NK-92 (cell line): ENCODE results near the gene RFPL4AL1.
"Not testable (repeated sequence)": the region's sequence is repeated elsewhere in the genome, so short reads cannot be mapped to it uniquely, and the experiment has no call there.

ENCODE experiments used
- DNase-seq: peaks from one replicate; lab custom pipeline; 2025; ENCODE audit not compliant: unreplicated experiment; lab: John Stamatoyannopoulos, UW

RFPL4AL1 gene

GRCh38 chr19:55768818-55769217 is at the start of gene RFPL4AL1:
Gene RFPL4AL1 (plus strand): TSS chr19:55769118. CDS start chr19:55771805, 2,687 bp downstream.
- not testable (repeated sequence) for DNase-seq

GRCh38 chr19:55720214-55720746 is 48.6 kb upstream of the RFPL4AL1 start:
- no peak for DNase-seq

- no peak for DNase-seq
These were observed 48.1 kb upstream of the RFPL4AL1 start for GRCh38 chr19:55720801-55721200.

GRCh38 chr19:55723491-55723890 is 45.4 kb upstream of the RFPL4AL1 start:
- DNase-seq = no peak

GRCh38 chr19:55730378-55730777 is 38.5 kb upstream of the RFPL4AL1 start:
- DNase-seq = not testable (repeated sequence)

- no peak for DNase-seq
These were observed 30.6 kb upstream of the RFPL4AL1 start, which contains the start of gene NLRP9 for GRCh38 chr19:55738302-55738701. Gene NLRP9 (minus strand): TSS chr19:55738402. CDS start chr19:55738374, 28 bp downstream.

- DNase-seq = no peak
These were observed 18.2 kb upstream of the RFPL4AL1 start for GRCh38 chr19:55750715-55751114.

- DNase-seq = no peak
These were observed 15.5 kb upstream of the RFPL4AL1 start for GRCh38 chr19:55753401-55753800.

GRCh38 chr19:55756808-55757207 is 12.1 kb upstream of the RFPL4AL1 start:
- not testable (repeated sequence) for DNase-seq

GRCh38 chr19:55758797-55759196 is 10.1 kb upstream of the RFPL4AL1 start, which contains the start of gene RFPL4A:
Gene RFPL4A (plus strand): TSS chr19:55759097. CDS start chr19:55761801, 2,704 bp downstream.
- not testable (repeated sequence) for DNase-seq

GRCh38 chr19:55766466-55766865 is 2.5 kb upstream of the RFPL4AL1 start:
- DNase-seq = no peak

- not testable (repeated sequence) for DNase-seq
These were observed 714 bp downstream of the RFPL4AL1 start for GRCh38 chr19:55769632-55770031.

GRCh38 chr19:55777528-55777927 is 8.6 kb downstream of the RFPL4AL1 start:
- DNase-seq = no peak

- DNase-seq = no peak
These were observed 9.4 kb downstream of the RFPL4AL1 start for GRCh38 chr19:55778331-55778730.

GRCh38 chr19:55781112-55781511 is 12.2 kb downstream of the RFPL4AL1 start:
- no peak for DNase-seq

- DNase-seq = no peak
These were observed 26.1 kb downstream of the RFPL4AL1 start for GRCh38 chr19:55795021-55795420.

GRCh38 chr19:55801416-55801815 is 32.5 kb downstream of the RFPL4AL1 start:
- no peak for DNase-seq

GRCh38 chr19:55802281-55802680 is 33.4 kb downstream of the RFPL4AL1 start:
- DNase-seq = no peak

GRCh38 chr19:55809381-55810058 is 40.6 kb downstream of the RFPL4AL1 start:
- DNase-seq = no peak

- DNase-seq = no peak
These were observed 42.4 kb downstream of the RFPL4AL1 start for GRCh38 chr19:55811340-55811739.

- DNase-seq = no peak
These were observed 43.5 kb downstream of the RFPL4AL1 start for GRCh38 chr19:55812449-55812848.

GRCh38 chr19:55813906-55814305 is 45.0 kb downstream of the RFPL4AL1 start:
- DNase-seq = no peak

- DNase-seq = no peak
These were observed 51.1 kb downstream of the RFPL4AL1 start for GRCh38 chr19:55820037-55820436.
